Measurements from ENCODE around the gene DDC.

GRCh38 chr7:50528266-50529092 is 36.7 kb downstream of the DDC start:
- TF ChIP-seq EP300 (IDR thresholded peaks at IDR 0.05), result no peak
- TF ChIP-seq CTCF (IDR thresholded peaks at IDR 0.05), result no peak
- no peak for TF ChIP-seq POLR2AphosphoS5 (IDR thresholded peaks at IDR 0.05)

All from sigmoid colon (tissue), 4 donors.